Adipose tissue (tissue), 3 donors: Measurements from ENCODE around the gene RMI1. TPM values are rescaled to one million over a fixed set of nuclear protein-coding genes. Genes with fewer than 3 reads are reported as not detected.

Experiments
- H3K27ac ChIP-seq: one replicate; pipeline ENCODE4 v1.5.1; 2013; ENCODE audit warnings: low read depth, low read length
- WGBS, 3 donors: extraction: QIAGEN DNeasy Blood & Tissue Kit; methylation state at CpG; one replicate each; pipeline ENCODE4 v1.1.7; 2013; 5-methylcytosine and 5-hydroxymethylcytosine counted together
- polyA plus RNA-seq, 3 donors: library from polyadenylated mRNA; stranded (reverse); fragments of 200-250 nt; gene quantifications; one replicate each; pipeline ENCODE4 v1.2.3, GENCODE V29; 2013
- donor health status: healthy with polysubstance abuse.
- donor health status: Bipolar disorder and iron deficiency.
- donor health status: healthy.

RMI1 gene
- polyA plus RNA-seq, 3 donors, result 1.6 to 2.9 (median 1.7) TPM

DNA sequence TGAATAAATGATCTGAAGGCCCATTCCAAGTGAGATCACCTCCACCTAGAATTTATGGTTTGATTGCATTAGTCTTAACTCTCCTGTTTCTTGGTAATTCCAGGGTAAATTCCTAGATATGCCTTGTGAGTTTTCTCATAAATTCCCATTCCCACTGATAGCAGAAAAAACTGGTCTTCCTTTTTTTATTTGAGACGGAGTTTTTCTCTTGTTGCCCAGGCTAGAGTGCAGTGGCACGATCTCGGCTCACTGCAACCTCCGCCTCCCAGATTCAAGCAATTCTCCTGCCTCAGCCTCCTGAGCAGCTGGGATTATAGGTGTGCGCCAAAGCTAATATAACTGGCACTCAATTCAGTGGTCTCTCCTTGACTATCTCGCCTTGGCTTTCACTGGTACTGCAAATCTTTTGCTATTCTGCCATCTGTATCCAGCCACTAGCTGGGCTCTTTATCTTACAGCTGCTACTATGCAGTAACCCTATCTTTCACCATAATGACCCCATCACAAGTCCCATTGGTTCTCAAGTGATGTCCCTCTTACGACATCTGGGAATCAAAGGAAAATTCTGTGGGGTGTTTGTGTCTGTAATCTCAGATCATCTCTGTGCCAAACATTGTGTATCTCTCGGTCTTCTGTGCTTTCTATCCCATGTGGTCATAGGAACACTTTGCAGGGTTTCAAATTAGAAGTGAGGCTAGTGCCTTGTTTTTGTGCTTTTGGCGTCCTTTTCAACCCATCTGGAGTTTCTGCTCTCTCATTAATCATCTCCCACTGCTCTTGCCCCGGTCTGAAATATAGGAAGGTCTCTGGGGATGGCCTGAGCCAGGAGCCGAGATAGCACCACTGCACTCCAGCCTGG is 15.0 kb upstream of the RMI1 start:
- 63 to 70% (median 64%) methylated on average over 11 of the region's 11 CpGs for WGBS, 3 donors
- no peak overlapping the region for H3K27ac ChIP-seq

DNA sequence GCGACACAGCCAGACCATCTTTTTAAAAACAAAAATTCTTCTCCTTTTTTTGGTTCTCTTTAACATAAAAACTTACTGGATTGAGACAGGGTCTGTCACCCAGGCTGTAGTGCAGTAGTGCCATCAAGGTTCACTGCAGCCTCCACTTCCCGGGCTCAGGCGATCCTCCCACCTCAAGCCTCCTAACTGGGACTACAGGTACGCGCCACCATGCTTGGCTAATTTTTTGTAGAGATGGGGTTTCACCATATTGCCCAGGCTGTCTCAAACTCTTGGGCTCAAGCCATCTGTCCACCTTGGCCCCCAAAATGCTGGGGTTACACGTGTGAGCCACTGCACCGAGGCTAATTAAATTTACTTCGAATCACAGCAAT is 14.4 kb upstream of the RMI1 start:
- WGBS, 3 donors, result 87 to 90% (median 89%) methylated on average over 8 of the region's 8 CpGs
- no peak overlapping the region for H3K27ac ChIP-seq

DNA sequence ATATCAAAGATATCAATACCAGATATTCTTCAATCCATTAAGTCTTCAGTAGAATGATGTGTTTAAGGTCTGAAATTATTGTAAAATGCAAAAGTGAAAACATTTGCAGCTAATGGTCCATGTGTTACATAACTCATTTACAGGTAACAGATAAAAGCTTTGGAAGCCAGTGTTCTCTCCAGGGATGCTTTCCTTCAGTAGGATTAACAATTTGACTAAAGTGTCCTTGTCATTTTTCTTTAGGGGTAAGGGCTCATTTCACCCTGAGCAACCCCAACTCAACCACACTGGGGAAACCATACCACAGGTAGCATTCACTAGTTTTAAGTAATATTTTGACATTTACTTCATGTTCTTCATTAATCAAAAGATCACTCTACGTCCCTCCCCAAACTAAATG is 13.5 kb upstream of the RMI1 start:
- 78 to 91% (median 86%) methylated on average over 1 of the region's 1 CpG for WGBS, 3 donors

DNA sequence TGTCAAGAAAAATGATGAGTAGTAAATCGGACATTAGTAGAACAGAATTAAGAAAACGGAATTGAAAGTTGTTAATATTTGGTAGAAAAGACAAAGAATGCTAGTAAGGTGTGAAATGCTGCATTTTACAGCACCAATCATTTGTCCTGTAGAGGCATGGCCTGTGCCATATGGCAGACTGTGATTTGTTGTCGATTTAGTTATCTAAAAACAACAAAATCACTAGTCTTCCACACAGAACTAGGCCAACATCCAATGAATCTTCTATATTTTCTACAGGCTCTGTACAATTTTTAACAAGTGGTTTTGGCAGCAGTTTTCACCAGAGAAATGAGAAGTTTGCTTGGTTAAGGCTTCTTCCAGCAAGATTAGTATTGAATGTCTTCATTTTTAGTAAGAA is 11.0 kb upstream of the RMI1 start:
- 61 to 84% (median 80%) methylated on average over 3 of the region's 3 CpGs for WGBS, 3 donors
- H3K27ac ChIP-seq, result no peak overlapping the region

More for the DNA sequence above, 13.5 kb upstream of the RMI1 start:
- H3K27ac ChIP-seq, result no peak overlapping the region

DNA sequence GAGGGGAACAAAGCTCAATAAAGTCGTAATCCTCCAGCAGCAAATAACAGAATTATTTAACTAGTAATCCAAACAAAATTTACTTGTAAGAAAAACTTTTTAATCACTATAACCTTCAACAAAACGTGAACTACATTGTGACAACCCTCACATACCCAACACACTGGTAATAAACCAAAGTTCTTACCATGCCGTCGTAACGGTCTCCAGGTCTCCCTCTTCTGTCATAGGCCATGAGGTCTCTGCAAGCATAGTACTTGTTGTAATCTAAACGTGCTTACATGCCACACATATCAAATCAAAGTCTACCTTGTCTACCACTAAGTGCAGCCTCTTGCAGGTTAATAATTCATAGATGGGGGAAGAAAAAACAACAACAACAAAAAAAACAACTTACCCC is 9.1 kb upstream of the RMI1 start:
- no peak overlapping the region for H3K27ac ChIP-seq
- 67 to 82% (median 79%) methylated on average over 6 of the region's 6 CpGs for WGBS, 3 donors

DNA sequence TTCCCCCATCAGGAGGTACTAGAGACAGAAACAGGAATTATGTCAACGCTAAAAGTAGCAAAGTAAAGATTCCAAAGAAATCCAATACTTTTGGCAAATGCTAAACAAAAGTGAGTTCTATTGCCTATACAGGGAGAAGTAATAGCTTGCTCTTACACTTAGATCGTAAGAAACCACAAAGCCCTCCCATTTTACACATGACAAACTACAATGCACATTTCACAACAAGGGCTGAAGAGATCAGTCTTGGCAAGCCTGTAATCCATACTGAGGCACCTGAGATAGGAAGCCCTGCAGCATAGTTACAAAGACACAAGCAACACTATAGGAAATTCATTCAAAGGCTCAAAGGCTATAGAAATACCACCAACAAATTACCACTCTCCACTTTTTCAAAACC is 8.3 kb upstream of the RMI1 start:
- 71 to 73% (median 72%) methylated on average over 2 of the region's 2 CpGs for WGBS, 3 donors
- no peak overlapping the region for H3K27ac ChIP-seq

DNA sequence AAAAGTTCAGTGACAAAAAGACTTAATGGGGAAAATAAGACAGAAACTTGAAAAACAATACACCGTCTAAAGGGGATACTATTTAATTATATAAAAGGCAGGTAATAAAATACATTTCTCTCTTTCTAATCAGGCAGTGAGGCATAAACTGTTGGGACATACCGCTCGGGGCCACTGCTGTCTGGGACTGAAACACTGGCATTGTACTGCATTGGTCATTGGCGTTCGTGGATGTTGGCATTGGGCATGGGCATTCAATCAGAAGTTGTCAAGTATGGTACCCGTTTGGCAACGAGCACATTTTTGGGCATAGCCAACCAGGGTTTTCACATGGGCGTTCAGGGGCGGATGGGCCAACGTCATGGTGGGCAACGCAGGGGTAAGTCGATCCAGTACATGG is 5.3 kb upstream of the RMI1 start:
- no peak overlapping the region for H3K27ac ChIP-seq
- 86 to 90% (median 88%) methylated on average over 12 of the region's 12 CpGs for WGBS, 3 donors

DNA sequence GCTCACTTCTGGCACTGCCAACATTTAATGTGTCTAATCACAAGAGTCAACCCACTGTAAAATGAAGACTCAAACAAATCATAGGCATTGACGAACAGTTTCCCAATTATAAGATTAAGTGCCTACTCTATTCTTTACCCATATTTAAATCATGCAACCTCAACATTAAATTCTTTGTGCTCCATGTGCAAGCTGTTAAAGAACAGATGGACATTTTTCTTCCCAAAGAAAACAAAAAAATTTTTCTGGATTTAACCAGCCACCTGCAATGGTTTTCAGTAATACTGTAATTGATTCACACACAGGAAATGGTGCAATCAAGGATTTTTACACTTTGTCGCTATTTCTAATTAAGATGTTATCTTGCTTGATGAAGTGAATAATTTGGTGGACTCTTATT is 4.2 kb upstream of the RMI1 start:
- 50 to 59% (median 52%) methylated on average over 2 of the region's 2 CpGs for WGBS, 3 donors
- no peak overlapping the region for H3K27ac ChIP-seq

DNA sequence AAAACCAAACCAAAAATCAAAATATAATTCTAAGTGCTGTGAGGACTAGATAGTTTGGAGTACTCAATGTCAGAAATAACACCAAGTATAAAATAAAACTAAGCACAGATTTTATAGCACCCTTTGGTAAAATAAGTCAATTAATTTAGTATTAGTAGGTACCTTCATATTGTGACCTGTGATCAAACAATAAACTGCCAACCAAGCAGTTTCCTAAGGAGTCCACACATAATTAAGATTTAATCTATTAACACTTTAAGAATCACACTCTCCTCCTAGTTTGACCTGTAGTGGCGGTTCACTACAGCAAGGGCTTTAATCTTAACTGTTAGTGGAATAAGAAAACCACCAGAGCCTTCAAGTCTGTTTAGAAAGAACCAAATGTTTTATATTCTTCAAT is 3.4 kb upstream of the RMI1 start:
- 36 to 73% (median 71%) methylated on average over 1 of the region's 1 CpG for WGBS, 3 donors
- H3K27ac ChIP-seq, result no peak overlapping the region

DNA sequence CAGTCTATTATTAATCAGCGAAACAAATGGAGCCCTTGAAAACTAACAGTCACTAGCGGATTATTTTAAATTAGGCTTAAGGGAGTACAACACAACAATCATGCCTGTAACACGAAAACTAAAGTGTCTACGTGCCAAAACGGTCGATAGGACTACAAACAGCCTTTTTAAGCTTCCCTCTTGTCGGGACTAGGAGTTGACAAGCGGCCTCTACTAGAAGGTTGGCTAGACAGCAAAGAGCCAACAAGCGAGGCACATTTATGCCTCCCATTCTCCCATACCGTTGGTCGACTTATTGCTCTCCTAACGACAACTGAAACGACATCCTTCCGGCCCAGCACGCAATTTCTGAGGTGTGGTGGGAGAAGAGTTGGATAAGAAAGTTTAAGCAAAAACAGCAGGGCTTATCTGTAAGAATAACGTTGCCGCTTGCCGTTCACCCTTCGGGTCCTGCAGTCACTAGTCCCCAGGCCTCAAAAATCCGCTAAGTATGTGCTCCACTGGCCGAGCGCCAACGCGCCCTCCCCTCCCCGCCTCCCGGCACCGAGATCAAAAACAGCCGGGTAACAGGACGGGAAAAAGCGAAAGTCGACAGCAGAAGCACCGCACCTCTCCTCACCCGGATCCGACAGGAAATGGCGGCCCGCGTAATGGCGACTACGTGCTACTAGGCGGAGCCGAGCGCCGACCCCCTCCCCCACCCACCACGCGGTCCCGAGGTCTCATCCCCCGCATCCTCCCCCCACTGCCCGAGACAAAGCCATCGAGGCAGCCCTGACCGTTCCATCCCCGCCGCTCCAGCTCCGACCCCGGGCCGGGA is 1.4 kb upstream of the RMI1 start:
- peak overlapping the region; percentile 97 for H3K27ac ChIP-seq
- WGBS, 3 donors, result 0 to 1% (median 0%) methylated on average over 50 to 55 of the region's 55 CpGs

DNA sequence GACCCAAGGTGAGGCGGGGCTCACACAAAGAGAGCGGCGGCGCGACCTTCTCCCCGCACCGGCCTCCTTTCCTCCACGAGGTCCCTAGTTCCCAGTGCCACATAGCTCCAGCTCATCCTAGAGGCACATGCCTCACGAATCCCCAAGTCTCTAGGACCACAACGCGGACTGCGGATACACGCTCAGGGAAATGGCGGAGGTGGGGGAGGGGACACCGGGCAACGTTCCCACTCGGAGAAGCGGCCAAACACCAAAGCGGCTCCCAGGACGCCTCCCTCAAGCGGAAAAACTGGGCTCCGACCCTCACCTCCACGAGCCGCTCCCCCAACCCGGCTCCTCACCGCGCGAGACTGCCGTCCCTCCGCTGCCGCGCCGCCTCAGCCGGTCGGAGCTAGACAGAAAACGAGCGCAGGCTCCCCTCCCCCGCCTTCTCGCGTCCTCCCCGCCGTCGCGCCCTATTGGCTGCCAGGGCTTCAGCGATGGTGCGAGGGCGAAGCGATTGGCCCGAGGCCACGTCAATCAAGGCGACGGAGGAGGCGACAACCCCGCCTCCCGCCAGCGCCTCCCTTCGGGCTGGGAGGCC is 702 bp upstream of the RMI1 start, which contains the start of gene HNRNPK:
Gene HNRNPK, minus strand, starts transcription at position 404 of the 583 bp plus-strand sequence. CDS start 1,963 bp downstream, outside the sequence.
- 0% methylated on average over 56 to 57 of the region's 57 CpGs for WGBS, 3 donors
- peak within 1 kb of the TSS; percentile 97 for H3K27ac ChIP-seq

DNA sequence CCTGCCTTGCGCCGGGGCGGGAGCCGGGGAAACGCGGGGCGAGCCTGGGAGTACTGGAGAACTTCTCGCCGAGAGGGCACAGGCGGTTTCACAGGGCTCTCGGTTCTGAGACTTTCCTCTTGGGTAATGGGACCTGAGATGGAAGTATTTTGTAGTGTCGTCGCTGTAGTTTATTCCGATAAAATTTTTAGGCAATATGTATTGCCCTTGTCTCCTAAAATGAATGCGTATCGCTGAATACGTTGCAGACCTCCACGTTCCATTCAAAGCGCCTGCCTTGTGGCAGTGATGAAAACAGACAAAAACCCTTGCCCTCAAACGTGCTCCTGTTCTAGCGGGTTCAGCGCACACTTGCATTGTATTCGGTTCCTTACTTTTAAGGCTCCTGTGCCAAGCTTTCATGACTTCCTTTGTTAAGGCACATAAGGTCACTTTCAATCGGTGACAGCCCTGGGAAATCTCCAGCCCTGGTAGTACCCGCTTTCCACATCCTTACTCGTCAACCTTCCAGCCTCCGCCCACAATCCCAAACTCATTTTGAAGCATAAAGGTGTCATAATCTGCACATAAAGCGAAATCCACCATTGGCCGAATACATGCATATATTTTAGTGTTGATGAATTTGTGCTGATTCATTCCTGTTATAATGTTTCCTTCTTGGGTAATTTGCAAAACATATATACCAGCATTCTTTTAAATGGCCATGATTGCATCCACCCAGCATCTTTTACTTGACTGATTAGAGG is 694 bp downstream of the RMI1 start:
- 1 to 2% (median 2%) methylated on average over 29 of the region's 29 CpGs for WGBS, 3 donors

DNA sequence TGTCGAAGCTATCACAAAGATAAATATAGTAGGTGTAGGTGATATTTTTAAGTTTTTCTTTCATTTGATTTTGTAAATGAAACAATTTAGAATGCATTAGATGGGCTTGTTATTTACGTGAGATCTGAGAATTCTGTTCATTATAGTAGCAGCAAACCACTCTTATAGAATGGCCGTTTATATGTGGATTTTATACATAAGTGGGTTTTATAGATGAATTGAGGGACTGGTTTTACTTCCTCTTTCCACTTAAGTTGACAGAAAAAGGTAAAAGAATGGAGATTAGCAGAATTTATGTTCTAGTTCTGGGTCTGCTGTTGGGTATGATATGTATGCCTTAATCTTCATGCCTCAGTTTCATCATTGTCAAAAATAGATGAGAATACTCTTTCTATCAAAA is 5.6 kb downstream of the RMI1 start:
- H3K27ac ChIP-seq, result no peak overlapping the region
- 76 to 83% (median 81%) methylated on average over 3 of the region's 3 CpGs for WGBS, 3 donors

More for the DNA sequence above, 694 bp downstream of the RMI1 start:
- peak overlapping the region; percentile 19 for H3K27ac ChIP-seq

DNA sequence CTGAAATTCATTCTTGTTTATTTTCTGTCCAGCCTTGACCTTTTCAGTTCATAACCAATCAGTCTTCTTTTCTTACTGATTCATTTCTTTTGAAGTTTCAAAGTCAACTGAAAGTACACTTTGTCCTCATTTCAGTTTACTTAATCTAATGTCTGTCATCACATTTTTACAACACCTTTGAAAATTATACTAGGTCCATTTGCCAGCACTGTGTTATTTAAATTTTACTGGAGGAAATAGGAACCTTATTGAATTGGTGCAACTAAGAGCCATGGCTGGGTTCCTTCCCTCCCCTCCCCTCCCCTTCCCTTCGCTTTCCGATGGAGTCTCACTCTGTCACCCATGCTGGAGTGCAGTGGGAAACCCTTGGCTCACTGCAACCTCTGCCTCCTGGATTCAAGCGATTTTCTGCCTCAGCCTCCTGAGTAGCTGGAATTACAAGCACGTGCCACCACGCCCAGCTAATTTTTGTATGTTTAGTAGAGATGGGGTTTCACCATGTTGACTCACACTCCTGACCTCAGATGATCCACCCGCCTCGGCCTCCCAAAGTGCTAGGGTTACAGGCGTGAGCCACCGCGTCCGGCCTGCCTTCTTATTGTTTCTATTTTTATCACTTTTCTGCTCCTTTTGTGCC is 6.3 kb downstream of the RMI1 start:
- WGBS, 3 donors, result 65 to 83% (median 74%) methylated on average over 11 of the region's 11 CpGs
- no peak overlapping the region for H3K27ac ChIP-seq

DNA sequence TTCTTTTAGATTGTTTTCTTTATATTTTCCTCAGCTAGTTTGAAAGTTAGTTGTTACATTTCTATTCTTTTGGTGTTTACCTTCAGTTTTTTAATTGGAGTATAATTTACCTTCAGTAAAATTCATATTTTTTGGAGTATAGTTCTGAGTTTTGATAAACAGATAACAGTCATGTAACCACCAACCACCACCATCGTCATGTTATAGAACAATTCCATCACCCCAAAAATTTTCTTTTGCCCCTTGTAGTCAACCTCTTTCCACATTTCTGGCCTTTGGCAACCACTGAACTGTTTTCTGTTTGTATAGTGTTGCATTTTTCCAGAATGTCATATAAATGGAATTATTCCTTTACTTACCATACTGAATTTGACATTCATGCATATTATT is 6.8 kb downstream of the RMI1 start:
- H3K27ac ChIP-seq, result no peak overlapping the region
- WGBS, 3 donors, result 92 to 100% (median 97%) methylated on average over 1 of the region's 1 CpG

DNA sequence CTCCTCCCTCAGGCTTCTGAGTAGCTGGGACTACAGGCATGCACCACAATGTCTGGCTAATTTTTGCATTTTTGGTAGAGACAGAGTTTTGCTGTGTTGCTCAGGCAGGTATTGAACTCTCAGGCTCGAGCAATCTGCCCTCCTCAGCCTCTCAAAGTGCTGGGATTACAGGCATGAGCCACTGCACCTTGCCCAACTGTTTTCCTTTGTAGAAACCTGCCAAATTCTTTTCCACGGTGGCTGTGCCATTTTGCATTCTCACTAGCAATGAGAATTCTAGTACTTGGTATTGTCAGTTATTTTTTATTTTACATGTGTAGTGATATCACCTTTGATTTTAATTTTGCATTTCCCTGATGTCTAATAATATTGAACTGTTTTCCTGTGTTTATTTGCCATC is 7.8 kb downstream of the RMI1 start:
- WGBS, 3 donors, result 56 to 91% (median 70%) methylated on average over 2 of the region's 2 CpGs
- no peak overlapping the region for H3K27ac ChIP-seq

DNA sequence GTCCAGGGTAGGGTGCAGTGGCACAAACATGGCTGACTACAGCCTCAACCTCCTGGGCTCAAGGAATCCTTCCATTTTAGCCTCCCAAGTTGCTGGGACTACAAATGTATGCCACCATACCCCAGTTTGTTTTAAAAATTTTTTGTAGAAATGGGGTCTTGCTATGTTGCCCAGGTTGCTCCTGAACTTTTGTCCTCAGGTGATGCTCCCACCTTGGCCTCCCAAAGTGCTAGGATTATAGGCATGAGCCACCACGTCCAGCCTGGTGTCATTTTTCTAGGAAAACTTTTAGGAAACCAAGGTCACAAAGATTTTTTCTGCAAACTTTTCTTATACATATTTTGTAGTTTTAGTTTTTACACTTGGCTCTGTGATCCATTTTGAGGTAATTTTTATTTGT is 10.8 kb downstream of the RMI1 start:
- WGBS, 3 donors, result 90 to 96% (median 91%) methylated on average over 1 of the region's 1 CpG
- H3K27ac ChIP-seq, result no peak overlapping the region

DNA sequence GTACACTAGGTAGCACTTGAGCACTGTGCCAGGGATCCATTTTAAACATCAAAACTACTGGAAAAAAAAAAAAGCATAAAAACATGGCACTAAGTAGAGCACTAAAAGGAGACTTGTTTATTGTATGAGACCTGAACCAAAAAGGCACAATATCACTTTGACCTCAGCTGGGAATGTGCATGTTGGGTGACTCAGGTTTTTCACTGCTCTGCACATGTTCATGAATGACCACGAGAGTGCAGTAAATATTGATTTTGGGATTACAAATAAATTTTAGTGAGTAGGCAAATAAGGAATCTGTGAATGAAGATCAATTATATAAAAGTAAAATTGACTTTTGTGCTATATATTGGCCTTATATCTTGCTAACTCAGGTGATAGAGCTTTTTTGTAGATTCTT is 11.8 kb downstream of the RMI1 start:
- WGBS, 3 donors, result 40 to 97% (median 89%) methylated on average over 1 of the region's 1 CpG
- no peak overlapping the region for H3K27ac ChIP-seq
